NT2/D1 (cell line): ENCODE data around the gene ITIH4.

Experiments used
- DNase-seq: peaks from one replicate; pipeline ENCODE4 v3.0.0-alpha.2; 2011; ENCODE audit warnings: low read depth, low spot score
- H3K27me3 ChIP-seq: 2 replicates; pipeline ENCODE4 v1.6.0; 2011; ENCODE audit warnings: mild to moderate bottlenecking; ENCODE audit not compliant: insufficient read length, insufficient read depth
- H3K36me3 ChIP-seq: 2 replicates; pipeline ENCODE4 v1.6.1; 2011; ENCODE audit warnings: mild to moderate bottlenecking, low read length, mixed read lengths; ENCODE audit not compliant: insufficient read depth, insufficient read length
- H3K4me1 ChIP-seq: 2 replicates; pipeline ENCODE4 v1.5.1; 2011; ENCODE audit not compliant: insufficient read depth, insufficient read length
- H3K4me3 ChIP-seq: 2 replicates; pipeline ENCODE4 v1.5.1; 2011; ENCODE audit warnings: low read depth; ENCODE audit not compliant: insufficient read length
- H3K9ac ChIP-seq: 2 replicates; pipeline ENCODE4 v1.6.0; 2011; ENCODE audit warnings: low read depth; ENCODE audit not compliant: insufficient read length
- H3K9me3 ChIP-seq: 2 replicates; pipeline ENCODE4 v1.5.1; 2011; ENCODE audit warnings: mild to moderate bottlenecking, low read length; ENCODE audit not compliant: insufficient read depth
- SUZ12 ChIP-seq: IDR thresholded peaks from 2 replicates; pipeline ENCODE4 v1.6.1; 2011; ENCODE audit not compliant: insufficient read length, insufficient read depth; ENCODE audit errors: extremely low read depth
- YY1 ChIP-seq: IDR thresholded peaks from 2 replicates; pipeline ENCODE4 v1.6.1; 2011; ENCODE audit not compliant: insufficient read length, insufficient read depth
- ZNF274 ChIP-seq: IDR thresholded peaks from 2 replicates; pipeline ENCODE4 v1.6.1; 2011; ENCODE audit warnings: mild to moderate bottlenecking, low read depth, low read length

ITIH4 gene

DNA sequence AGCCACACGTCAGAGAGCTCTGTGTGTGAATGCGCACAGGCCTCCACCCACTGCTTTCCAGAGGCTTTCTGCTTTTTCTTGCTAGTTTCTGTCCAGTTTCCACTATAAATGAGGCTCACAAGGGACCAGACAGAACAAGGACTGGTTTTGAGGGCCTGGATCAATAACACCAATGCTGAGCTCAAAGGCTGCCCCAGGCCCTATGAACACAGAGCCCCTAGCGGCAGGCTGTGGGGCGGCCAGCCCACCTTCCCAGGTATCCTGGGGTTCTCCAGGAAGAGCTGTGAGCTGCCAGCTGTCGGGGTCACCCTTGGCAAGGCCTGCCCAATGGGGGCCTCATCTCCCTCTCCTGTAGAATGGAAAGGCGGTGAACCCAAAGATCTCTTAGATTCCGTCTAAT is 38.1 kb downstream of the ITIH4 start:
- TF ChIP-seq ZNF274 (no peak), YY1 (no peak), SUZ12 (no peak)
- H3K4me1 ChIP-seq = peaks cover 4% of the 10 kb centered on the region

DNA sequence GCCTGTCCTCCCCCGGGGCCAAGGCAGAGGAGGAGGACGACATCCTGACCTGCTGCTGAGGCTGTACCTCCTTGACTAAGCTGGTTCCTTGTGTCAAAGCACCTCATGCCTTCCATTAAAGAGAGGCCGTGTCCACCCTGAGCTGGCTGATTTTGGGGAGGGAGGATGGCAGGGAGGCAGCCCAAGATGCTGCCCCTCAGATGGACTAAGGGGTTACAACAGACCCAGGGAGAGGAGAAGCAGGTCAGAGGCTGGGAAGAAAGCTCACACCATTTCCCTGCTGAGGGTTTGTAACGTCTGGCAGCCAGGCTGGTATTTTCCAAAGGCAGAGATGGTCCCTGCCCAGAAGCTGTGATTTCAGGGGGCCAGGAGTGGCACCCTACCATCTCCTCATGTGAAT is 38.5 kb downstream of the ITIH4 start:
- peaks cover 5% of the 10 kb centered on the region for H3K27me3 ChIP-seq
- no peak overlapping the region for H3K4me3 ChIP-seq
- no peaks in the 10 kb centered on the region for H3K36me3 ChIP-seq
- TF ChIP-seq SUZ12 (no peak), ZNF274 (no peak), YY1 (no peak)
- H3K4me1 ChIP-seq = peaks cover 4% of the 10 kb centered on the region
- no peak for DNase-seq
- H3K9ac ChIP-seq = no peak overlapping the region
- no peaks in the 10 kb centered on the region for H3K9me3 ChIP-seq

More for the DNA sequence above, 38.1 kb downstream of the ITIH4 start:
- Histone ChIP-seq H3K27me3 (peaks cover 5% of the 10 kb centered on the region), H3K9ac (no peak overlapping the region), H3K9me3 (no peaks in the 10 kb centered on the region), H3K4me3 (no peak overlapping the region), H3K36me3 (no peaks in the 10 kb centered on the region)
- DNase-seq = no peak

DNA sequence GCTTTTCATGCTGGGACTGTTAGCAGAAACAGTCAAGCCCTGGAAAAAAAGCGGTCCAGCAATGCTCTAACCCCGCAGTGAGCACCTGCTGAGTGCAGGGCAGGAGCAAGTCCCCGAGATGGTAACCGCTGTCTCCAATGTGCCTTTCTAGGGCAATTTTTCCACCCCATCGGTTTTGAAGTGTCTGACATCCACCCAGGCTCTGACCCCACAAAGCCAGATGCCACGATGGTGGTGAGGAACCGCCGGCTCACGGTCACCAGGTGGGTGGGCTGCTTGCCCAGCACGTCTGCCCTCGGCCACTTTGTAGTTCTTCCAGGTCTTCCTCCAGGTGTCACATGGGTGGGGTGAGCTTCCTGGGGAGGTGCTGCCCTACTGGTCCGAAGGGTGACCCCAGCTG is 39.1 kb downstream of the ITIH4 start:
- TF ChIP-seq ZNF274 = no peak
- no peak for TF ChIP-seq SUZ12
- no peak for TF ChIP-seq YY1
- Histone ChIP-seq H3K36me3 (no peaks in the 10 kb centered on the region), H3K4me3 (no peak overlapping the region), H3K4me1 (peaks cover 4% of the 10 kb centered on the region), H3K9ac (no peak overlapping the region), H3K27me3 (peaks cover 5% of the 10 kb centered on the region), H3K9me3 (no peaks in the 10 kb centered on the region)
- DNase-seq = no peak

DNA sequence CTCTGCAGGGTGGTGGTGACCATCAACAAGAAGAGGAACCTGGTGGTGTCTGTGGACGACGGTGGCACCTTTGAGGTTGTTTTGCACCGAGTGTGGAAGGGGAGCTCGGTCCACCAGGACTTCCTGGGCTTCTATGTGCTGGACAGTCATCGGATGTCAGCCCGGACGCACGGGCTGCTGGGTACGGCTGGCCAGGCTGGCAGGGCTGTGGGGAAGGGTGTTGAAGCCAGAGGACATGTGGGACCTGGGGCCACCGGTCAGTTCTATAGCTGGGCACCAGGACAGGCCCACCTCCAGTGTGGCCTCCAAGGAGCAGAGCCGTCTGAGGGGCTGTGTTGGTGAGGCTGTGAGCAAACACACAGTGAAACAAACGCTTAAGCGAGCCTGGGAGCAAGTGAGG is 39.7 kb downstream of the ITIH4 start:
- Histone ChIP-seq H3K9me3 (no peaks in the 10 kb centered on the region), H3K36me3 (no peaks in the 10 kb centered on the region)

DNA sequence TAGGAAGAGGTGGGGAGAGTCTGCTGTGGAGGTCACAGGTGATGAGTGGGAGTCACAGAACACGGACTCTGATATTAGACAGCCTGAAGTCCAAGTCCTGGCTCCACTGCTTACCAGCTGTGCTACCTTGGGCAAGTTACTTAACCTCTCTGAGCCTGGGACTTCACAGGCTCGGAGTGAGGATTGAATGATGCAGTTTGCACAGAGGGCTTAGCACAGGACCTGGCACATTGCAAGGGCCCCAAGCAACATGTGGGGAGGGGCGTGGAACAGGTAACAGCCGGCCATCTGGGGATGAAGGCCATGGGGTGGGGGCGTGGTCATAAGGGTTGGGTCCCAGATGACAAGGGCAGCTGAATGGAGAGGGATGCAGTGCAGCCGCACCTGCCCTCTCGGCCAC is 40.1 kb downstream of the ITIH4 start:
- Histone ChIP-seq H3K4me1 (peaks cover 4% of the 10 kb centered on the region), H3K9ac (no peak overlapping the region), H3K9me3 (no peaks in the 10 kb centered on the region), H3K27me3 (peaks cover 5% of the 10 kb centered on the region), H3K4me3 (no peak overlapping the region), H3K36me3 (no peaks in the 10 kb centered on the region)
- TF ChIP-seq ZNF274 = no peak
- no peak for TF ChIP-seq YY1
- TF ChIP-seq SUZ12 = no peak
- no peak for DNase-seq

More for the DNA sequence above, 39.7 kb downstream of the ITIH4 start:
- Histone ChIP-seq H3K27me3 (peaks cover 5% of the 10 kb centered on the region), H3K4me1 (peaks cover 4% of the 10 kb centered on the region), H3K4me3 (no peak overlapping the region), H3K9ac (no peak overlapping the region)
- TF ChIP-seq ZNF274 = no peak
- no peak for DNase-seq

DNA sequence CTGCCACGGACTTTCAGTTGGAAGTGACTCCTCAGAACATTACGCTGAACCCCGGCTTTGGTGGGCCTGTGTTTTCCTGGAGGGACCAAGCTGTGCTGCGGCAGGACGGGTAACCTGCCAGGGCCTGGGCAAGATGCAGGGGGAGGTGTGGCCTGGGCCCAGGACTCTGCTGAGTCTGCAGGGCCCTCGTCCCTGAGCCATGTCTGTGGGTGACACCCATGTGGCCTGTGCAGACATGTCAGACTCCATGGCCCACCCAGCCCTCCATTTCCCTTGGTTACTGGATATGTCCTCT is 40.8 kb downstream of the ITIH4 start:
- H3K9me3 ChIP-seq = no peaks in the 10 kb centered on the region
- no peaks in the 10 kb centered on the region for H3K36me3 ChIP-seq
- no peak overlapping the region for H3K9ac ChIP-seq
- no peak overlapping the region for H3K4me3 ChIP-seq
- TF ChIP-seq ZNF274 = no peak
- TF ChIP-seq YY1 = no peak
- TF ChIP-seq SUZ12 = no peak
- no peak for DNase-seq
- H3K4me1 ChIP-seq = peaks cover 4% of the 10 kb centered on the region
- H3K27me3 ChIP-seq = peaks cover 5% of the 10 kb centered on the region

DNA sequence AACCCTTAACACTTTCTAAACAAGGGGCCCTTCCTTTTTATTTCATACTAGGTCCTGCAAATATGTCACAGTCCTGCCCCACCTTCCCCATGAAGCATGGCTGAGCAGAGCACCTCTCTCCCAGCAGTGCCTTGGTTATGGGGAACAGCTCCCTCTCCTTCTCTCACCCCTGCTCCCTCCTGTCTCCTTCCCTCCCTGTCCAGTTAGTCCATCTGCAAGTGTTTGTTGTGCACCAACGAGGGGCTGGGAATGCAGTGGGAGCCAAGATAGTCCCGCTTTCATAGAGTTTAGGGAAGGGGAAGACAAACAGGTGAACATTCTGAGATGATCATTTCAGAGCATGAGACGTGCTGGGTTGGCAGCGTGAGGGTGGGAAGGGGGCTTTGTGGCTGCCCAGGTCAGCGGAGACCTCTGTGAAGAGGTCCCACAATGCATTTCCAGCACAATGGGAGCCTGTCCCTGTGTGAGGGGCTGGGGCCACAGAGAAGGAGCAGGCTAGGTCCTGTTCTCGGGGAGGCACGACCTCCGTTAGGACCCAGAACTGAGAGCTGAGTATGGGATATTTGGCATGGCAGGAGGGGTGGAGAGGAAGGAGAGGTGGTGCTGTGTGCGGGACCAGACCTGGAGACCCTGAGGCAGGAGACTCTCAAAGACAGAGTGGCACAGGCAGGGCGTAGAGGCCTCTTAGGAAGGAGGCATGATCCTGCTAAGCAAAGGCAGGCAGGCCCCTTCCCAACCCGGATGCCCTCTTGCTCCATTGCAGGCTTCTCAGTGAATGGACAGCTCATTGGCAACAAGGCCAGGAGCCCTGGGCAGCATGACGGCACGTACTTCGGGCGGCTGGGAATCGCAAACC is 41.4 kb downstream of the ITIH4 start:
- Histone ChIP-seq H3K27me3 (peaks cover 5% of the 10 kb centered on the region), H3K9me3 (no peaks in the 10 kb centered on the region), H3K4me1 (peaks cover 1% of the 10 kb centered on the region), H3K36me3 (no peaks in the 10 kb centered on the region), H3K9ac (no peak overlapping the region), H3K4me3 (no peak overlapping the region)
- DNase-seq = no peak
- TF ChIP-seq ZNF274 = no peak
- TF ChIP-seq SUZ12 = no peak
- no peak for TF ChIP-seq YY1
